GM23248 (cell line): Measurements from ENCODE around the gene NBDY.

Experiments
- EZH2 ChIP-seq: fragments of 200-600 bp; sonication (generic); IDR thresholded peaks from 2 replicates; pipeline ENCODE4 v1.6.1; 2018; ENCODE audit warnings: antibody characterized with exemption, mild to moderate bottlenecking; ENCODE audit not compliant: insufficient read depth, poor library complexity, severe bottlenecking
- EZH2phosphoT487 ChIP-seq: fragments of 200-600 bp; sonication (generic); IDR thresholded peaks from 2 replicates; pipeline ENCODE4 v1.6.1; 2018; ENCODE audit warnings: antibody characterized with exemption, moderate library complexity, mild to moderate bottlenecking, low read depth; ENCODE audit not compliant: insufficient read depth

DNA sequence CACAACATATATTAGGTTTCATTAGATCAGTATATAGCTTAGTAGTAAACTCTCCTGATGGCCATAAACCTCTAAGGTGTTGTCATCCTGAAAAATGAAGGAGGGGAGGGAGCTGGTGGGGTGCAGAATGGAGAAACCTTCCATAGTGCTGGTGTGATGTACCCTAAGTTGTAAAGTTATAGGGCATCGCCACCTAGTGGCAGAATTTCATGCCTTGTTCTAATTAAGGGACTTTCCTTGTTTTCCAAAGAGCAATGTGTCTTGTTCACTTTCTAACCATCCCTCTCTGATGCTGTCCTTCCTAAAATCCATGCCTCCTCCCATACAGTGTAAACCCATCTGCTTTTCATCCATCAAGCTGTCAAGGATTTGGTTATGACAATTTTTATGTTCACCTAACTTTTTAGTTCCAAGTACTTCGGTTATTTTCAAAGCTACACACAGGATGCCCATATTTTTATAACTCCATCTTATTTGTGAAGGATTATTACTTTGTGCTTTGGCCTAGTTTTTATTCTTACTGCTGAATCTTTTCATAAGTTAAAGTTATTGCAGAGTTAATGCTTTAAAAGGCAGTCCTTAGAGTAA, 4.5 kb downstream of the NBDY start:
- TF ChIP-seq EZH2phosphoT487 (no peak), EZH2 (no peak)
